ENCODE results near the gene ZNF385A.

DNA sequence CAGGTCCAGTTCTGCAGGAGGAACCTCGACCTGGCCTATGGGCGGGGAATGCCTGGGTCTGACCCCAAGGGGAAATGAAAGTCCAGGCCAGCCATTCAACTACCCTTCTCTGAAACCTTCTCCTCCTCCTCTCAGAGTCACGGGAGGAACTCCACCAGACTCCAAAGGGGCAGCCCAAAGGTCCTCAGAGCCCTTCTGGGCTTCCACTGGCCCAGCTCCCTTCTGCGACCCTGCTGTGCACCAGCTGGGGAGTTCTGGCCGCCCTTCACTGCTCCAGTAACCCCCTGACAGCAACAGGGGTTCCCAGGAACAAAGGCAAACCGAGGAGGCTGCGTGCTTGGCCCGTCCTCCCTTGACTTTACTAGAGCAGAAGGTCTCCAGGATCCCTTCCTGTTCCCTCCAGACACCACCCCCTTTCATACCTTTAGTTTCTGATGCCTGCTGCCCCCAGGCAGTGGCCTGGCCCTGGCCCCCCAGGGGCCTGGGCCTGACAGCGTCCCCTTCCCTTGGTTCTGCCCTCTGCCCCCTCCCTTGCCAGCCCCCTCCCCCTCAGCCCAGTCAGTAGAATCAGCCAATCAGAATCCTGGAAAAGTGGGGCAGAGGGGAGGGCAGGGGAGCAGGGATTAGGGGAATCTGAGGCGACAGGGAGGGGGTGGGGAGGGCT lies 850 bp upstream of the ZNF385A start:
- TF ChIP-seq, protein P1, sequence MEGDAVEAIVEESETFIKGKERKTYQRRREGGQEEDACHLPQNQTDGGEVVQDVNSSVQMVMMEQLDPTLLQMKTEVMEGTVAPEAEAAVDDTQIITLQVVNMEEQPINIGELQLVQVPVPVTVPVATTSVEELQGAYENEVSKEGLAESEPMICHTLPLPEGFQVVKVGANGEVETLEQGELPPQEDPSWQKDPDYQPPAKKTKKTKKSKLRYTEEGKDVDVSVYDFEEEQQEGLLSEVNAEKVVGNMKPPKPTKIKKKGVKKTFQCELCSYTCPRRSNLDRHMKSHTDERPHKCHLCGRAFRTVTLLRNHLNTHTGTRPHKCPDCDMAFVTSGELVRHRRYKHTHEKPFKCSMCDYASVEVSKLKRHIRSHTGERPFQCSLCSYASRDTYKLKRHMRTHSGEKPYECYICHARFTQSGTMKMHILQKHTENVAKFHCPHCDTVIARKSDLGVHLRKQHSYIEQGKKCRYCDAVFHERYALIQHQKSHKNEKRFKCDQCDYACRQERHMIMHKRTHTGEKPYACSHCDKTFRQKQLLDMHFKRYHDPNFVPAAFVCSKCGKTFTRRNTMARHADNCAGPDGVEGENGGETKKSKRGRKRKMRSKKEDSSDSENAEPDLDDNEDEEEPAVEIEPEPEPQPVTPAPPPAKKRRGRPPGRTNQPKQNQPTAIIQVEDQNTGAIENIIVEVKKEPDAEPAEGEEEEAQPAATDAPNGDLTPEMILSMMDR (IDR thresholded peaks at IDR 0.05; ENCODE audit: insufficient read depth, low read depth, low read length) = no peak
- no peak for TF ChIP-seq EZH2 (IDR thresholded peaks at IDR 0.05; ENCODE audit: insufficient read depth, low read length)
